GM19452 (cell line): ENCODE results near the gene CXorf49.
"Not testable (repeated sequence)": the region's sequence is repeated elsewhere in the genome, so short reads cannot be mapped to it uniquely, and the experiment has no call there.

Experiments used
- ATAC-seq: cut with Tn5 transposase; IDR thresholded peaks from one replicate; pipeline ENCODE4 v1.9.1; 2021; ENCODE audit not compliant: unreplicated experiment

Gene CXorf49

DNA sequence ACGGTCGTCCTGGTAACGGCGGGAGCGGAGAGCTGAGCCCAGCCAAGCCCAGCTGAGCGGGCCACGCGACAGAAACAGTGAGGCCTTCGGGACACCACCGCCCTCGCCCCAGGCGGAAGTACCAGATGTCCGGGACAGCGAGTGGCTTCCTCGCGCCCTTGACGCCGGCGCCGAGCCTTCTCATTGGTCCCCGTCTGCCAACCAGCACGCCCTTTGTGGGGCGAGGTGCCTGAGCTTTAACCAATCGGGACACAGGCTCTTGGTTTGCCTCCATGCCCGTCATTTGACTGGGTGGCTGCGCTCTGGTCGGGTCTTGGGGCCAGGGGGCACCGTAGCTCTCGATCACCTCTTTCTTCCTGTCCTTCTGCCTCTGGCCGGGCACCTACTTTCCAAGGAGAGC lies at the start of gene CXorf49:
TSS of gene CXorf49 (minus strand) at position 101 of the 400 bp plus-strand sequence. CDS start 134 bp downstream, outside the sequence.
- not testable (repeated sequence) for ATAC-seq

DNA sequence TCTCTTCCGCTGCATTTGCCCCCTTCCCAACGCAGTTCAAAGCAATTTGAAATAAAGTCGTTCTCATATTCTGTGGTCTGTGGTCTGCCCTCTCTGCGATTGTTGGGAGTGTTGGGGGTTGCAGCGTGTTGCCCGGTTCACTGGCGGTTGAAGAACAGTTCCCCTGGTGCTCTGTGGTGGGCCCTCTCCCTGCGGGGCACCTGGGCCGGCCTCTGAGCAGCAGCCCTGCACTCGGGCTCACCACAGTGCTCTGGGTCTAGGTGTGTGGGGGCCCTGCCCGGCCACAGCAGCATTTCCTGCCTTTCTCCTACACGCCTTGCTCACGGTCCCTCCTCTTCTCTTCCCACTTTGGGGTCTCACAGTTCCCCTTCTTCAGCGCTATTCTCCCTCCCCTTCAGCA lies 49.0 kb upstream of the CXorf49 start:
- ATAC-seq: not testable (repeated sequence)

DNA sequence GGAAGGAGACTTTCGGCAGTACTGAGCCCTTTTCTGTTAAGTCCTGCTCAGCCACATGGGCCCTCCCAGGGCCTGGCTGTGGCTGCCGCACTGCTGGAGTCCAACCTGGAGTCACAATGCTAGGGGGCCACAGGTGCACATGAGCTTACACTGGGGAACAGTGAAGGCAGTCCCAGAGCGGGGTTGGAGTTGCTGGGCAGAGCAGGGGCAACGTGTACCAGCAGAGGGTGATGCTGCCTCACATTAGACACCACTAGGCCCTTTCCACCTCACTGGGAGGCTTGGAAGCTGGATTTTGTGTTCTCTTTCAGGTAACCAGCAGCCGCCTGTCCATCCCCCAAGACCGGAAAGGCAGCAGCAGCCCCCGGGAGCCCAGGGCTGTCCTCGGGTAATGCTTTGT lies 47.5 kb upstream of the CXorf49 start:
- not testable (repeated sequence) for ATAC-seq

DNA sequence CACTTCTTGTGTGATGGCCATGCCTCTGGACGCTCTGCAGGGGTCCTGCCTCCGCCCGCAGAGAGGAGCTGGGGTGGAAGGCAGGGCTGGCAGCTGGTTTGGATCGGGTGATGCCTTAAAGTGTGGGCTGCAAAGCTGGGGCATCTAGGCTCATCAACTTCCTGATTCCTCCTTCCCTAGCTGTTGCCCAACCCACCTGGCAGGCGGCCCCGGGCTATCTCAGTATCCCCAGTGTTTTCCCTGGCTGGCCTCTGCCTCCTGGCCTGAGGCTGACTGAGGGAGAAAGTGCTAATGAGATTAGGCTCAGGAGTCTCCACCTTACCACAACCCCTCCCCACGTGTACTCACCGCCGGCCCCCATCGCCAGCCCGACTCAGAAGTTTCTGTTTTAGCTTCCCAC lies 46.7 kb upstream of the CXorf49 start:
- ATAC-seq: not testable (repeated sequence)

DNA sequence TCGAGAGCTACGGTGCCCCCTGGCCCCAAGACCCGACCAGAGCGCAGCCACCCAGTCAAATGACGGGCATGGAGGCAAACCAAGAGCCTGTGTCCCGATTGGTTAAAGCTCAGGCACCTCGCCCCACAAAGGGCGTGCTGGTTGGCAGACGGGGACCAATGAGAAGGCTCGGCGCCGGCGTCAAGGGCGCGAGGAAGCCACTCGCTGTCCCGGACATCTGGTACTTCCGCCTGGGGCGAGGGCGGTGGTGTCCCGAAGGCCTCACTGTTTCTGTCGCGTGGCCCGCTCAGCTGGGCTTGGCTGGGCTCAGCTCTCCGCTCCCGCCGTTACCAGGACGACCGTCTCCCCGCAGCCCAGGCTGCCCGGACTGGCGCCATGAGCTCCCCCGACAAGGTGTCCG lies 45.0 kb upstream of the CXorf49 start, which contains the start of gene CXorf49B:
TSS of gene CXorf49B (plus strand) at position 301 of the 400 bp plus-strand sequence. CDS start at position 376, 75 bp downstream.
- not testable (repeated sequence) for ATAC-seq

DNA sequence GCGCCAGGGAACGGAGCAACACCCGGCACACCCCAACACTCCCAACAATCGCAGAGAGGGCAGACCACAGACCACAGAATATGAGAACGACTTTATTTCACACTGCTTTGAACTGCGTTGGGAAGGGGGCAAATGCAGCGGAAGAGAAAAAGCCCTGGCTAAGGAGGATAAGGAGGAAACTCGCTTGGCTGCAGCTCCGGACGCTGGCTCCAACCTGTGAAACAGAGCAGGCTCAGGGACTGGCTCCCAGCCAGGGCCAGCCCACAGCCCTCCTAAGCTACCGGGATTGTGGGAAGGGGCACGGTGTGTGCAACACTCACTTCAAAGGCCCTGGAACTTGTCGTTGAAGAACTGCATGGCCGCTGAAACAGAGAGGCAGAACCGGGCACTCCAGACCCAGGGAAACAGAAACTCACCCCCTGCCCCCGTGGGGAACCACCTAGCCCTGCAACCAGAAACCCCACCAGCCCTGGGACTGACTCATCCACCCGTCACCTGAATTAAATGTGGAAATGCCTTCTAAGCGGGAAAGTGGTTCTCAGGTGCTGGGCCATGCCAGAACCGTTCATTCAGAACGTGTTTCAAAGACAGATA lies 42.7 kb upstream of the CXorf49 start:
- ATAC-seq: not testable (repeated sequence)

DNA sequence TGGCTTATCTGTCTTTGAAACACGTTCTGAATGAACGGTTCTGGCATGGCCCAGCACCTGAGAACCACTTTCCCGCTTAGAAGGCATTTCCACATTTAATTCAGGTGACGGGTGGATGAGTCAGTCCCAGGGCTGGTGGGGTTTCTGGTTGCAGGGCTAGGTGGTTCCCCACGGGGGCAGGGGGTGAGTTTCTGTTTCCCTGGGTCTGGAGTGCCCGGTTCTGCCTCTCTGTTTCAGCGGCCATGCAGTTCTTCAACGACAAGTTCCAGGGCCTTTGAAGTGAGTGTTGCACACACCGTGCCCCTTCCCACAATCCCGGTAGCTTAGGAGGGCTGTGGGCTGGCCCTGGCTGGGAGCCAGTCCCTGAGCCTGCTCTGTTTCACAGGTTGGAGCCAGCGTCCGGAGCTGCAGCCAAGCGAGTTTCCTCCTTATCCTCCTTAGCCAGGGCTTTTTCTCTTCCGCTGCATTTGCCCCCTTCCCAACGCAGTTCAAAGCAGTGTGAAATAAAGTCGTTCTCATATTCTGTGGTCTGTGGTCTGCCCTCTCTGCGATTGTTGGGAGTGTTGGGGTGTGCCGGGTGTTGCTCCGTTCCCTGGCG lies 2.3 kb upstream of the CXorf49 start:
- ATAC-seq: not testable (repeated sequence)

DNA sequence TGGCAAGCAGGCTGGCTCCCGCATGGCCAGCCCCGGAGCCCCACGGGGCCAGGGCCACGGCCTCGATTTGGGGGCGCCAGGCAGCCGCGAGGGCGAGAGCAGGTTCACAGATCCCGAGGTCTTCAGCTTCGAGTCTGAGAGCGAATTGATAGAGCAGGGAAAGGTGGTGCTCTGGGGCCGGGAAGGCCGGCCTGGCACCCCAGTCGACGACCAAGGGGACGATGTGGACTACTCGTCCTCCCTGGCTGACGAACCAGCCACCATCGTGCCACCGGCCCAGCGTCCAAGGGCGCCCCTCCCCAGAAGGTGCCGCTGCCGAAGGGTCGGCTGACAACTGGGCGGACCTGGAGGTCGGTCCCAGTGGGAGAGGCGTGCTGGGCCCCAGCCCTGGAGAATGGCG lies 1.1 kb upstream of the CXorf49 start:
- not testable (repeated sequence) for ATAC-seq

DNA sequence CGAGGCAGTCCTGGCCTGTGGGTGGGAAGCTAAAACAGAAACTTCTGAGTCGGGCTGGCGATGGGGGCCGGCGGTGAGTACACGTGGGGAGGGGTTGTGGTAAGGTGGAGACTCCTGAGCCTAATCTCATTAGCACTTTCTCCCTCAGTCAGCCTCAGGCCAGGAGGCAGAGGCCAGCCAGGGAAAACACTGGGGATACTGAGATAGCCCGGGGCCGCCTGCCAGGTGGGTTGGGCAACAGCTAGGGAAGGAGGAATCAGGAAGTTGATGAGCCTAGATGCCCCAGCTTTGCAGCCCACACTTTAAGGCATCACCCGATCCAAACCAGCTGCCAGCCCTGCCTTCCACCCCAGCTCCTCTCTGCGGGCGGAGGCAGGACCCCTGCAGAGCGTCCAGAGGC lies 1.8 kb downstream of the CXorf49 start:
- ATAC-seq: not testable (repeated sequence)

DNA sequence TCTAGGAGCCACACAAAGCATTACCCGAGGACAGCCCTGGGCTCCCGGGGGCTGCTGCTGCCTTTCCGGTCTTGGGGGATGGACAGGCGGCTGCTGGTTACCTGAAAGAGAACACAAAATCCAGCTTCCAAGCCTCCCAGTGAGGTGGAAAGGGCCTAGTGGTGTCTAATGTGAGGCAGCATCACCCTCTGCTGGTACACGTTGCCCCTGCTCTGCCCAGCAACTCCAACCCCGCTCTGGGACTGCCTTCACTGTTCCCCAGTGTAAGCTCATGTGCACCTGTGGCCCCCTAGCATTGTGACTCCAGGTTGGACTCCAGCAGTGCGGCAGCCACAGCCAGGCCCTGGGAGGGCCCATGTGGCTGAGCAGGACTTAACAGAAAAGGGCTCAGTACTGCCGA lies 2.5 kb downstream of the CXorf49 start:
- not testable (repeated sequence) for ATAC-seq

DNA sequence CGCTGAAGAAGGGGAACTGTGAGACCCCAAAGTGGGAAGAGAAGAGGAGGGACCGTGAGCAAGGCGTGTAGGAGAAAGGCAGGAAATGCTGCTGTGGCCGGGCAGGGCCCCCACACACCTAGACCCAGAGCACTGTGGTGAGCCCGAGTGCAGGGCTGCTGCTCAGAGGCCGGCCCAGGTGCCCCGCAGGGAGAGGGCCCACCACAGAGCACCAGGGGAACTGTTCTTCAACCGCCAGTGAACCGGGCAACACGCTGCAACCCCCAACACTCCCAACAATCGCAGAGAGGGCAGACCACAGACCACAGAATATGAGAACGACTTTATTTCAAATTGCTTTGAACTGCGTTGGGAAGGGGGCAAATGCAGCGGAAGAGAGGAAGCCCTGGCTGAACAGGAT lies 4.0 kb downstream of the CXorf49 start:
- ATAC-seq: not testable (repeated sequence)

DNA sequence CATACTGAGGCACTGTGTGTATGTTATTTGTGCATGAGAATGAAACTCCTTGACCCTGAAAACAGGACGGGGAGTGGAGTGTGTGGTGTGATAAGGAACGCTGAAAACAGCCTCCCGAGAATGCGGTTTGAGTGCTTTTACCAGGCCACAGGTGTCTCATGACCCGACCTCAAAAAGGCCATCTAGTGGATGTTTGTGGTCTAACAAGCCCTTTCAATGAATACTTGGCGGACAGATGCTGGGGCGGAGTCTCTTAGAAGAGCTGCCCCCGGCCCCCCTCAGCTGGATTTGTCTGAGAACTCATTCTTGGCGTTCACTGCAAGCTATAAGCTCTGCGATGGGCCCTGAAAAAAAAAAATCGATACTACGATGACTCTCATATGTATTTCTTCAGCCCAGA lies 15.2 kb downstream of the CXorf49 start:
- not testable (repeated sequence) for ATAC-seq

DNA sequence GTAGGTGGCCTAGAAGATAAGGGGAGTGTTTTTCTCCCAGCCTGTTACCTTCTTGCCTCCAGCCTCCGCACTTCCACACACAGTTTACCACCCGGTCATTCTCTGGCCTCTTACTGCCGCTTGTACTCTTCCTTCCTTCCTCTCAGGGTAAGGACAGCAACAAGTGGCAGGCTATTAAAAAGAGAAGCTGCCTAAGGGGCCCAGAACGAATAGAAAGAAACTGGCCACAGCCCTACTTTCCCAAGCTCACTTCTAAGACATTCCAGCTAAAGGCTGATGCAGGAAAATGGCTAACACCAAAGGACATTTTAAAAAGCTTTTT lies 19.1 kb downstream of the CXorf49 start:
- not testable (repeated sequence) for ATAC-seq

DNA sequence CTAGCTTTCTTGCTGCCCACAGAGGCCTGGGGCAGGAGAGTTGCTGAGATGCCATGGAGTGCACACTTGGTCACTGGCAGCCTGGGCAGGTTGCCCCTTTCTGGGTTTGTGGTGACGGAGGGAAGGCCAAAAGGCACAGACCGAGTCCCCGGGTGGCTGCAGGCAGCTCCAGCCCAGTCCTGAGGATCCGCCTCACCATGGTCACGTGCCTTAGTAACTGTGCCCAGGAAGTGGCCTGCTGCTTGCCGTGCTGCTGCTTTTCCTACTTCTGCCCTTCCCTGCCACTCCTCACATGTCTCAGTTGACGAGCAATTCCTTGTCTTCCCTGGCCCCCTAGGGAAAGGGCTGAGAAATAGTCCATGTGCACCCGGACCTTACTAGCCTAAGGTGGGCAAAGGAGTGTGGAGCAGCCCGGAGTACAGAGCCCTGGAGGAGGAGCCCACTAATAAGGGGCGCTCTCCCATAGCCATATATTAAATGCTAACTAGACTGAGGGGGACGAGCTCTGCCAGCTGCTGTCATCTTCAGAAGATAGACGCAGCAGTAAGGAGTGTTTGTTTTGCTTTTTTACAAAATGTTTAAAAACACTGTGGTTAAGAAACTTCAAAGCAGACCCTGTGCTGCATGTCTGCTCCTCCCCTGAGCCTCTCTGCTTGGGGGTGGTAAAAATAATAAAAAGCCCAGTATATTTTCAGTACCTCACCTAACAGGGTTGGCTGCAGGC lies 19.6 kb downstream of the CXorf49 start:
- ATAC-seq: not testable (repeated sequence)

DNA sequence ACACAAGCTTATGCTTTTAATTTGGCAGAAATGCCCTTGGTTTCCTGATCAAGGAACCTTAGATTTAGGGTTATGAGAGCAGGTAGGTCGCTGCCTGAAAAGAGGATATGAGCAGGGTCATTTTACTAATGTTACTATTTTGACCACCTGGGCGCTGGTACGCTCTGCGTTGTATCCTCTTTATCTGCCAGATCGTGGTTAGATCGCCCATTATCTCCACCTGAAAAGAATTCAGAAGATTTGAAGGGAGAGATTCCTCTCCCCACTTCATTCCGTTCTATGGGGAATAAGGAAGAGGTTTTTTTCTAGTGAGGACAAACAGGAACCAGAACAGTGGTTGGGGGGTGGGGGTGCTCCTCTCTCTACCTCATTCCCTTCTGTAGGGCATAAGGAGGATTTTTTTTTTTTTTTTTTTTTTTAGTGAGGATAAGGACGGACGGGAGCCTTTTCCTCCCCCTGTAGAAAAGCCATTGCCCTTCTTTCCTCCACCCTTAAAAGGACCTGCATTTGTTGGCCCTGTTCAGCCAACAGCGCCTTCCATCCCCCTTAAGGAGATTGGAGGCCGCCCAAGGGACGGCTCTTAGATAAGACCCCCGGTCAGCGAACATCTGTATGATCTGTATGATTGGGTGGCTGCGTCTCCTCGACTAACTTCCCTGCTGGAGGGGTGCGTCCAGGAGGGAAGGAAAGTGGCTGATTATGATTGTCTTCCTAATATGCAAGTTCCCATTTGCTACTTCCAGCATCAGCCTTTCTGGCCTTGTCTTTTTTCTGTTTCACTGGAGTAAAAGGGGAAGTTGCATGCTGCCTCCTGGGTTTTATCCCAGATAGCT lies 20.4 kb downstream of the CXorf49 start:
- not testable (repeated sequence) for ATAC-seq

DNA sequence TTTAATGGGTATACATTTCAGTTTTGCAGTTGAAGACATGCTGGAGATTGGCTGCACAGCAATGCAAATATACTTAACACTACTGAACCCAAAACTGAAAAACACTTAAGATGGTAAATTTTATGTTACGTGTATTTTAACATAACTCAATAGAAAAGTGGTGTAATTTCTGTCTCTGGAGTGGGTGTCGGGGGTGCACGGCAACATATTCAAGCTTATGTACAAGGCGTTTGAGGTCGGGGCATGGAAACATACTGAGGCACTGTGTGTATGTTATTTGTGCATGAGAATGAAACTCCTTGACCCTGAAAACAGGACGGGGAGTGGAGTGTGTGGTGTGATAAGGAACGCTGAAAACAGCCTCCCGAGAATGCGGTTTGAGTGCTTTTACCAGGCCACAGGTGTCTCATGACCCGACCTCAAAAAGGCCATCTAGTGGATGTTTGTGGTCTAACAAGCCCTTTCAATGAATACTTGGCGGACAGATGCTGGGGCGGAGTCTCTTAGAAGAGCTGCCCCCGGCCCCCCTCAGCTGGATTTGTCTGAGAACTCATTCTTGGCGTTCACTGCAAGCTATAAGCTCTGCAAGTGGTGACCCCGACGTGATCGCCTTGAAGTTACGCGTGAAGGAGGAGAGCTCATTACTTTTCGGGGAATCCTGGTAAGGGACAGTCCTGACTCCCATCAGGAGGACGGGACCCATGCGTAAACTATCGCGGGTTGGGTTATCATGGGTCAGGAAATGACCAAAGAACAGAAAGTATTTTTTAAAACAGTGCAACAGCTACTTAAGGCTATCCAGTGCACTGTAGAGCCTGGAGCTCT lies 21.2 kb downstream of the CXorf49 start:
- ATAC-seq: not testable (repeated sequence)

DNA sequence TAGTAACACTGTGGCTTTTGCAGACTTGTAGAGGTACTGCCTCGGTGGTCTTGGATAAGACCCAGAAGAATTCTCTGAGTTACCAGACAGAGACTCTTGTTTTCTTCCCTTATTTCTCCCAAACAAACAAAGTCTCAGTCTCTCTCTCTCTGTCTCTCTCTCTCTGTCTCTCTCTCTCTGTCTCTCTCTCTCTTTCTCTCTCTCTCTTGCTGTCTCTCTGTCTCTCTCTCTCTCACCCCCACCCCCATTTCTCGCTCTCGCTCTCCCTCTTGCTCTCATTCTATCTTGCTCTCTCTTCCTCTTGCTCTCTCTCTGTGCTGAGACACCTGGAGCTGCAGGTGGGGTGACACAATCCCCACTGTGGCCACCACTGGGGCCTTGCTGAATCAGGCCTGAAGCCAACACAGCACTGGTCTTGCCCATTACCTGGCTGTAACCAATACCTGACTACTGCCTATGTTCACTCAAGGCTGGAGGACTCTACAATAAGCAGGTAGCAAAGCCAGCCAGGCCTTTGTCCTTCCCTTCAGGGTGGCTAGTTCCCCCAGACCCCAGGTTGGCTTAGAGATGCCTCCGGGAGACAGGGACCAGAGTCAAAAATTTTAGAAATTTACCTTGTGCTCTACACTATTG lies 38.4 kb downstream of the CXorf49 start:
- no peak for ATAC-seq

DNA sequence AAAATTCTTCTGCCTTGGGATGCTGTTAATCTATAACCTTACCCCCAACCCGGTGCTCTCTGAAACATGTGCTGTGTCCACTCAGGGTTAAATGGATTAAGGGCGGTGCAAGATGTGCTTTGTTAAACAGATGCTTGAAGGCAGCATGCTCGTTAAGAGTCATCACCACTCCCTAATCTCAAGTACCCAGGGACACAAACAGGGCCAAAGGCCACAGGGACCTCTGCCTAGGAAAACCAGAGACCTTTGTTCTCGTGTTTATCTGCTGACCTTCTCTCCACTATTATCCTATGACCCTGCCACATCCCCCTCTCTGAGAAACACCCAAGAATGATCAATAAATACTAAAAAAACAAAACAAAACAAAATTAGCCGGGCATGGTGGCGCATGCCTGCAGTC lies 40.9 kb downstream of the CXorf49 start:
- ATAC-seq: not testable (repeated sequence)

DNA sequence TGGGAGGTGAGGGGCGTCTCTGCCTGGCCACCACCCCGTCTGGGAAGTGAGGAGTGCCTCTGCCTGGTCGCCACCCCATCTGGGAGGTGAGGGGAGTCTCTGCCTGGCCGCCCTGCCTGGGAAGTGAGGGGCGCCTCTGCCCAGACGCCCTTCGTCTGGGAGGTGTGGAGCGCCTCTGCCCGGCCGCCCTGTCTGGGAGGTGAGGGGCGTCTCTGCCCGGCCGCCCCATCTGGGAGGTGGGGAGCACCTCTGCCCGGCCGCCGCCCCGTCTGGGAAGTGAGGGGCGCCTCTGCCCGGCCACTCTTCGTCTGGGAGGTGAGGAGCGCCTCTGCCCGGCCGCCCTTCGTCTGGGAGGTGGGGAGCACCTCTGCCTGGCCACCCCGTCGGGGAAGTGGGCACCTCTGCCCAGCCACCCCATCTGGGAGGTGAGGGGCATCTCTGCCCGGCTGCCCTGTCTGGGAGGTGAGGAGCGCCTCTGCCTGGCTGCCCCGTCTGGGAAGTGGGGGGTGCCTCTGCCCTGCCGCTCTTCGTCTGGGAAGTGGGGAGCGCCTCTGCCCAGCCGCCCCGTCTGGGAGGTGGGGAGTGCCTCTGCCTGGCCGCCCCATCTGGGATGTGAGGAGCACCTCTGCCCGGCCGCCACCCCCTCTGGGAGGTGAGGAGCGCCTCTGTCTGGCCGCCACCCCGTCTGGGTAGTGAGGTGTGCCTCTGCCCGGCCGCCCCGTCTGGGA lies 41.9 kb downstream of the CXorf49 start:
- ATAC-seq: not testable (repeated sequence)
